ENCODE data around the gene EEF1G. TPM values are rescaled to one million over a fixed set of nuclear protein-coding genes. Genes with fewer than 3 reads are reported as not detected.

EEF1G gene
- total and polyA plus RNA-seq, 2 of the 13 experiments (the other 11 are each of a cell fraction or from before 2014, with no cell fraction given), result 1,787 to 2,144 TPM

- TF ChIP-seq SNAPC4 (CRISPR knock-in tag; IDR thresholded peaks at IDR 0.05) (no peak), TBP (CRISPR knock-in tag; IDR thresholded peaks at IDR 0.05) (no peak), AGO2 (optimal IDR thresholded peaks at IDR 0.05; ENCODE audit: low read depth, low read length) (peak; percentile 1), FOSL2 (CRISPR knock-in tag; IDR thresholded peaks at IDR 0.05) (no peak), ZNF251 (CRISPR knock-in tag; IDR thresholded peaks at IDR 0.05) (no peak), GTF2F1 (IDR thresholded peaks at IDR 0.05; ENCODE audit: low read length) (no peak), CTCF (CRISPR knock-in tag; IDR thresholded peaks at IDR 0.05) (peak; percentile 29), KLF6 (CRISPR knock-in tag; IDR thresholded peaks at IDR 0.05) (no peak), UBTF (CRISPR knock-in tag; IDR thresholded peaks at IDR 0.05) (no peak; the same call in 1 of the 2 replicates), SAFB2 (CRISPR knock-in tag; IDR thresholded peaks at IDR 0.05; ENCODE audit: borderline replicate concordance, low read depth) (no peak), AKAP8 (CRISPR knock-in tag; IDR thresholded peaks at IDR 0.05) (0 out of 2 replicates have a peak, but pooled peaks have one; percentile 27), MEIS1 (CRISPR knock-in tag; IDR thresholded peaks at IDR 0.05; ENCODE audit: borderline replicate concordance) (0 out of 2 replicates have a peak, but pooled peaks have one; percentile 48), ZC3H13 (CRISPR knock-in tag; IDR thresholded peaks at IDR 0.05) (0 out of 2 replicates have a peak, but pooled peaks have one; percentile 10), ZNF510 (CRISPR knock-in tag; IDR thresholded peaks at IDR 0.05; ENCODE audit: low read depth) (0 out of 2 replicates have a peak, but pooled peaks have one; percentile 41), GATAD1 (CRISPR knock-in tag; IDR thresholded peaks at IDR 0.05) (no peak; the same call in 1 of the 2 replicates), ZNF607 (CRISPR knock-in tag; IDR thresholded peaks at IDR 0.05; ENCODE audit: borderline replicate concordance) (no peak), PATZ1 (CRISPR knock-in tag; IDR thresholded peaks at IDR 0.05) (peak; percentile 82), JARID2 (CRISPR knock-in tag; IDR thresholded peaks at IDR 0.05; ENCODE audit: insufficient replicate concordance) (peak; percentile 40)
Measured at GRCh38 chr11:62611705-62612365, 38.1 kb upstream of the EEF1G start (continued).

Measured in HepG2 (cell line).